Testis (tissue), 3 donors: Measurements from ENCODE around the gene ST7. TPM values are rescaled to one million over a fixed set of nuclear protein-coding genes. Genes with fewer than 3 reads are reported as not detected.

Source experiments
- DNase-seq: peaks from one replicate; pipeline ENCODE4 v3.0.0-alpha.2; 2019
- H3K27ac ChIP-seq, 2 donors: fragments of 200-600 bp; sonication (generic); one replicate each; pipeline ENCODE4 v1.5.1; 2019
- H3K27me3 ChIP-seq: fragments of 200-600 bp; sonication (generic); one replicate; pipeline ENCODE4 v1.5.1; 2019
- H3K36me3 ChIP-seq: fragments of 200-600 bp; sonication (generic); one replicate; pipeline ENCODE4 v1.5.1; 2017; ENCODE audit warnings: low read depth; ENCODE audit errors: missing control alignments
- H3K4me1 ChIP-seq: fragments of 200-600 bp; sonication (generic); one replicate; pipeline ENCODE4 v1.5.1; 2019
- H3K4me3 ChIP-seq, 2 donors: fragments of 200-600 bp; sonication (generic); one replicate each; pipeline ENCODE4 v1.5.1; 2017 to 2019
- H3K9me3 ChIP-seq: fragments of 200-600 bp; sonication (generic); one replicate; pipeline ENCODE4 v1.5.1; 2017
- CTCF ChIP-seq, 3 experiments: fragments of 450-650 bp in 2 of 3; fragments of 200-600 bp in 1 of 3; sonication (generic) in 1 of 3; IDR thresholded peaks; one replicate each; pipeline ENCODE4 v1.5.1; 2016 to 2019; ENCODE audit warnings: antibody characterized with exemption in 3 of 3, mild to moderate bottlenecking in 2 of 3, moderate library complexity in 1 of 3
- POLR2A ChIP-seq: fragments of 450-650 bp; IDR thresholded peaks from one replicate; pipeline ENCODE4 v1.6.1; 2017; ENCODE audit warnings: antibody characterized with exemption, mild to moderate bottlenecking, moderate library complexity
- WGBS, 2 donors: methylation state at CpG; one replicate each; pipeline ENCODE4 v1.1.5; 2018; 5-methylcytosine and 5-hydroxymethylcytosine counted together
- intact Hi-C: fragments of 100-400 bp; cut with DNase I; formaldehyde crosslinking; loops from one replicate; pipeline ENCODE4 v1.15.1; 2023; ENCODE audit warnings: low total_unique reads
- polyA plus RNA-seq: library from polyadenylated mRNA; stranded (reverse); fragments of 350-450 nt; fragmentation: Illumina TruSeq; extraction: RNeasy Lipid Tissue Mini Kit (QIAGEN cat#74804); gene quantifications from one replicate; pipeline ENCODE4 v1.2.3, GENCODE V29; 2014; ENCODE audit warnings: low read depth, low replicate concordance; ENCODE audit not compliant: insufficient read depth
- total RNA-seq, 2 donors: library from RNA; depleted of rRNA; stranded (reverse); fragments of >200 nt; gene quantifications; one replicate each; pipeline ENCODE4 v1.2.3, GENCODE V29; 2016

Gene ST7
- total and polyA plus RNA-seq, 3 donors from 2014 or later = 15.9 to 25.3 (median 23.2) TPM

GRCh38 chr7:117185124-117185523 lies 231.8 kb downstream of the ST7 start:
- H3K9me3 ChIP-seq = no peaks in the 10 kb centered on the region
- 95 to 96% methylated on average over 3 of the region's 3 CpGs for WGBS, 2 donors
- no peak overlapping the region for H3K27ac ChIP-seq
- TF ChIP-seq CTCF (IDR thresholded peaks at IDR 0.05) = no peak
- no peak for TF ChIP-seq POLR2A
- DNase-seq = no peak
- H3K27me3 ChIP-seq = no peaks in the 10 kb centered on the region
- H3K4me1 ChIP-seq = no peaks in the 10 kb centered on the region
- no peaks in the 10 kb centered on the region for H3K36me3 ChIP-seq
- no peak overlapping the region for H3K4me3 ChIP-seq
- intact Hi-C loops = no loop called here

GRCh38 chr7:117186218-117187010 lies 233.1 kb downstream of the ST7 start:
- intact Hi-C loops = no loop called here
- no peak for DNase-seq
- TF ChIP-seq CTCF (IDR thresholded peaks at IDR 0.05) = no peak
- Histone ChIP-seq H3K27me3 (no peaks in the 10 kb centered on the region), H3K27ac (no peak overlapping the region), H3K9me3 (no peaks in the 10 kb centered on the region), H3K36me3 (no peaks in the 10 kb centered on the region), H3K4me1 (no peaks in the 10 kb centered on the region), H3K4me3 (no peak overlapping the region)
- WGBS, 2 donors = 74 to 88% methylated on average over 7 of the region's 7 CpGs

GRCh38 chr7:117188376-117188775 lies 235.1 kb downstream of the ST7 start:
- no peak for TF ChIP-seq POLR2A
- no peak for TF ChIP-seq CTCF (IDR thresholded peaks at IDR 0.05)
- intact Hi-C loops = no loop called here
- H3K4me1 ChIP-seq = no peaks in the 10 kb centered on the region

GRCh38 chr7:117188949-117189592 lies 235.8 kb downstream of the ST7 start:
- Histone ChIP-seq H3K27me3 (no peaks in the 10 kb centered on the region), H3K27ac (no peak overlapping the region), H3K4me1 (no peaks in the 10 kb centered on the region), H3K9me3 (no peaks in the 10 kb centered on the region), H3K36me3 (no peaks in the 10 kb centered on the region), H3K4me3 (no peak overlapping the region)
- TF ChIP-seq POLR2A = no peak
- no peak for TF ChIP-seq CTCF (IDR thresholded peaks at IDR 0.05)
- intact Hi-C loops = no loop called here
- 89 to 91% methylated on average over 5 of the region's 5 CpGs for WGBS, 2 donors
- no peak for DNase-seq

More at GRCh38 chr7:117188376-117188775, 235.1 kb downstream of the ST7 start:
- no peak overlapping the region for H3K4me3 ChIP-seq
- no peak for DNase-seq
- H3K27ac ChIP-seq = no peak overlapping the region
- no peaks in the 10 kb centered on the region for H3K36me3 ChIP-seq
- no peaks in the 10 kb centered on the region for H3K9me3 ChIP-seq
- H3K27me3 ChIP-seq = no peaks in the 10 kb centered on the region
